Right atrium auricular region (tissue), 2 donors: ENCODE measurements around the gene ZGPAT. TPM values are rescaled to one million over a fixed set of nuclear protein-coding genes. Genes with fewer than 3 reads are reported as not detected.
"Not testable (repeated sequence)": the region's sequence is repeated elsewhere in the genome, so short reads cannot be mapped to it uniquely, and the experiment has no call there.

Source experiments
- DNase-seq: peaks from one replicate; pipeline ENCODE4 v3.0.0-alpha.2; 2019; ENCODE audit warnings: low spot score
- H3K27ac ChIP-seq, 2 donors: fragments of 200-600 bp; sonication (generic); 1 replicate in 1 of 2; 2 replicates in 1 of 2; pipeline ENCODE4 v1.5.1; 2016 to 2019
- H3K27me3 ChIP-seq, 2 donors: fragments of 200-600 bp; sonication (generic); one replicate each; pipeline versions ENCODE4 v1.5.1 to v1.6.0; 2017 to 2019
- H3K36me3 ChIP-seq: fragments of 200-600 bp; sonication (generic); one replicate; pipeline ENCODE4 v1.5.1; 2016
- H3K4me1 ChIP-seq, 2 donors: fragments of 200-600 bp; sonication (generic); one replicate each; pipeline versions ENCODE4 v1.5.1 to v1.6.0; 2017 to 2019
- H3K4me3 ChIP-seq, 2 donors: fragments of 200-600 bp; sonication (generic); 1 replicate in 1 of 2; 2 replicates in 1 of 2; pipeline ENCODE4 v1.5.1; 2017 to 2019; ENCODE audit warnings: mild to moderate bottlenecking in 1 of 2, moderate library complexity in 1 of 2
- H3K9me3 ChIP-seq, 2 donors: fragments of 200-600 bp; sonication (generic); one replicate each; pipeline ENCODE4 v1.5.1; 2019
- total RNA-seq, 2 donors: library from RNA; depleted of rRNA; stranded (reverse); fragments of >200 nt; gene quantifications; one replicate each; pipeline ENCODE4 v1.1.0, GENCODE V29; 2016
- TF ChIP-seq, protein P1 (sequence below), 2 donors: fragments of 200-600 bp; sonication (generic); IDR thresholded peaks; one replicate each; pipeline ENCODE4 v1.5.1; 2019; ENCODE audit warnings: antibody characterized with exemption in 2 of 2

Gene ZGPAT
- total RNA-seq, 2 donors from 2014 or later, result 11.9 to 15.1 TPM

DNA sequence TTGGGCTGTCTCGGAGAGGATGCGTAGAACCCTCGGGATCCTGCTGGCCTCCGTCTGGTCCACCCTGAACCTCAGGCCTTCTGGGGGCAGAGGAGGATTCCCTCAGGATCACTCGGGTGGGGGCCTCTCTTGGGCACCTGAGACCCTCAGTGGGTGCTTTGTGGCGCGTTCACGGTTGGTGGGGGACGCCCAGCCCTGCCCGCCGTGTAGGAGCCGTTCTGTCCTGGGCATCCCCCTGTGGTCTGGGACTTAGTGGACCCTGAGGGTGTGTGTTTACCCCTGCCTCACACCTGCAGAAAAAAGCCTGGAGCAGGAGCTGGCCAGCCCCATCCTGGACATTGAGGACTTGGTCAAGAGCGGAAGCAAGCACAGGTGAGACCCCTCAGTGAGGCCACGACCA lies 42.1 kb upstream of the ZGPAT start:
- no peak overlapping the region for H3K4me3 ChIP-seq
- no peak overlapping the region for H3K27ac ChIP-seq
- H3K36me3 ChIP-seq, result peaks cover 47% of the 10 kb centered on the region
- DNase-seq, result no peak
- H3K9me3 ChIP-seq, result no peaks in the 10 kb centered on the region
- TF ChIP-seq, protein P1, sequence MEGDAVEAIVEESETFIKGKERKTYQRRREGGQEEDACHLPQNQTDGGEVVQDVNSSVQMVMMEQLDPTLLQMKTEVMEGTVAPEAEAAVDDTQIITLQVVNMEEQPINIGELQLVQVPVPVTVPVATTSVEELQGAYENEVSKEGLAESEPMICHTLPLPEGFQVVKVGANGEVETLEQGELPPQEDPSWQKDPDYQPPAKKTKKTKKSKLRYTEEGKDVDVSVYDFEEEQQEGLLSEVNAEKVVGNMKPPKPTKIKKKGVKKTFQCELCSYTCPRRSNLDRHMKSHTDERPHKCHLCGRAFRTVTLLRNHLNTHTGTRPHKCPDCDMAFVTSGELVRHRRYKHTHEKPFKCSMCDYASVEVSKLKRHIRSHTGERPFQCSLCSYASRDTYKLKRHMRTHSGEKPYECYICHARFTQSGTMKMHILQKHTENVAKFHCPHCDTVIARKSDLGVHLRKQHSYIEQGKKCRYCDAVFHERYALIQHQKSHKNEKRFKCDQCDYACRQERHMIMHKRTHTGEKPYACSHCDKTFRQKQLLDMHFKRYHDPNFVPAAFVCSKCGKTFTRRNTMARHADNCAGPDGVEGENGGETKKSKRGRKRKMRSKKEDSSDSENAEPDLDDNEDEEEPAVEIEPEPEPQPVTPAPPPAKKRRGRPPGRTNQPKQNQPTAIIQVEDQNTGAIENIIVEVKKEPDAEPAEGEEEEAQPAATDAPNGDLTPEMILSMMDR (IDR thresholded peaks at IDR 0.05), result no peak
- no peaks in the 10 kb centered on the region for H3K27me3 ChIP-seq
- H3K4me1 ChIP-seq, result no peaks in the 10 kb centered on the region

DNA sequence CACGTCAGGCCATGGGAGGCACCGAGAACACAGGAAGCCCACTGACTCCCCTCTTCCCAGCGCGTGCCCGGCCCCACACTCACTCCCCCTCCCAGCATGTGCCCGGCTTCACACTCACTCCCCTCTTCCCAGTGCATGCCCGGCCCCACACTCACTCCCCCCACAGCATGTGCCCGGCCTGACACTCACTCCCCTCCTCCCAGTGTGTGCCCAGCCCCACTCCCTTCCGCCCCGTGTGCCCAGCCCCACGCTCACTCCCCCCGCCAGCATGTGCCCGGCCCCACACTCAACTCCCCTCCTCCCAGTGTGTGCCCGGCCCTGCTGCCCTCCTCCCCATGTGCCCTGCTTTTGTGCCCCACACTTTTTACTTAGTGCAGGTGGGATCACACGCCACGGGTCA lies 40.0 kb upstream of the ZGPAT start:
- TF ChIP-seq, protein P1 (IDR thresholded peaks at IDR 0.05), result no peak
- no peaks in the 10 kb centered on the region for H3K9me3 ChIP-seq
- no peak overlapping the region for H3K4me3 ChIP-seq
- H3K27me3 ChIP-seq, result no peaks in the 10 kb centered on the region
- peaks cover 30% of the 10 kb centered on the region for H3K36me3 ChIP-seq
- DNase-seq, result no peak
- H3K27ac ChIP-seq, result no peak overlapping the region
- no peaks in the 10 kb centered on the region for H3K4me1 ChIP-seq

DNA sequence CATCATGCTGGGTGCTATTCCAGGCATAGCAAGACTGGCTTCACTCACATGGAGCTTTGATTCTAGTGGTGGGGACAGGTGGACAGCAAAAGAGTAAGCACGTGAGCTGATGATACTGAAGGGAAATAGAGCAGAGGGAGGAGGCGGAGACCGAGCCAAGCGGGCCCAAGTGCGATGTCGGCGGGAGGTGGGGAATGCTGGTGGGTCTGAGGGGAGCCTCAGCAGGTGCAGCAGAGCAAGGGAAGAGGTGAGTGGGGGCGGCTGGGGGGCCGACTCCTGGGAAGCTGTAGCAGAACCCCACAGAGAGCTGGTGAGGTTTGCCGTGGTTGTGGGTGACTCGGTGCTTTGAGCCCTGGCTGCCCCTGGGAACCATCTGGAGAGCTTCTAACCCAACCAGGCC lies 39.5 kb upstream of the ZGPAT start:
- H3K36me3 ChIP-seq, result peaks cover 25% of the 10 kb centered on the region
- no peak overlapping the region for H3K4me3 ChIP-seq
- H3K4me1 ChIP-seq, result no peaks in the 10 kb centered on the region
- TF ChIP-seq, protein P1 (IDR thresholded peaks at IDR 0.05), result no peak
- no peak for DNase-seq
- no peaks in the 10 kb centered on the region for H3K9me3 ChIP-seq
- H3K27ac ChIP-seq, result no peak overlapping the region
- H3K27me3 ChIP-seq, result no peaks in the 10 kb centered on the region

DNA sequence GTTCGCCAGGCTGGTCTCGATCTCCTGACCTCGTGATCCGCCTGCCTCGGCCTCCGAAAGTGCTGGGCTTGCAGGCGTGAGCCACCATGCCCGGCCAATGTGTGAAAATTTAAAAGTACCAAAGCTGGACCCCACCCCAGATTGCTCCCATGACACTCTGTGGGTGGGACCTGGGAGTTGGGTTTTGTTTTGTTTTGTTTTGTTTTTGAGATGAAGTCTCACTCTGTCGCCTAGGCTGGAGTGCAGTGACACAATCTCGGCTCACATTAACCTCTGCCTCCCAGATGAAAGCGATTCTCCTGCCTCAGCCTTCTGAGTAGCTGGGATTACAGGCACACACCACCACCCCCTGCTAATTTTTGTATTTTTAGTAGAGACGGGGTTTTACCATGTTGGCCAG lies 36.1 kb upstream of the ZGPAT start:
- not testable (repeated sequence) for DNase-seq, H3K9me3 ChIP-seq, H3K4me1 ChIP-seq, H3K4me3 ChIP-seq, H3K27ac ChIP-seq, H3K27me3 ChIP-seq
- peaks cover 35% of the 10 kb centered on the region for H3K36me3 ChIP-seq

DNA sequence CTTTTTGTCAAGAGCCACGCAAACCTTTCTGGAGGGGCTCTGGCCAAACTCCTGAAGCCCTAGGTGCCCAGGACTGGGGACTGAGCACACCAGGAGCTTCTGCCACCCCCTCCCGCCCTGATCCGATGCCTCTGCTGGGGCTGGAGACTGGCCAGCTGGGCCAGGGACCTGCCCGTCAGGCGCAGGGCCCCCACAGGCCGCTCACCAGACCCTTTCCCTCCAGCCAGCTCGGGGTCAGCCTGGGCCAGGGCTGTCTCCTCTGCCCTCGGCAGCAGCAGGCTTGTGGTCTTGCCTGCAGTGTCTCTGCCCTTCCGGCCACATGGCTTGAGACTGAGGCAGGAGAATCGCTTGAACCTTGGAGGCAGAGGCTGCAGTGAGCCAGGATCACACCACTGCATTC lies 35.2 kb upstream of the ZGPAT start:
- no peak for DNase-seq
- TF ChIP-seq, protein P1 (IDR thresholded peaks at IDR 0.05), result no peak
- H3K9me3 ChIP-seq, result no peaks in the 10 kb centered on the region
- no peaks in the 10 kb centered on the region for H3K27me3 ChIP-seq
- peaks cover 27% of the 10 kb centered on the region for H3K36me3 ChIP-seq
- H3K27ac ChIP-seq, result no peak overlapping the region
- H3K4me3 ChIP-seq, result no peak overlapping the region
- H3K4me1 ChIP-seq, result no peaks in the 10 kb centered on the region

DNA sequence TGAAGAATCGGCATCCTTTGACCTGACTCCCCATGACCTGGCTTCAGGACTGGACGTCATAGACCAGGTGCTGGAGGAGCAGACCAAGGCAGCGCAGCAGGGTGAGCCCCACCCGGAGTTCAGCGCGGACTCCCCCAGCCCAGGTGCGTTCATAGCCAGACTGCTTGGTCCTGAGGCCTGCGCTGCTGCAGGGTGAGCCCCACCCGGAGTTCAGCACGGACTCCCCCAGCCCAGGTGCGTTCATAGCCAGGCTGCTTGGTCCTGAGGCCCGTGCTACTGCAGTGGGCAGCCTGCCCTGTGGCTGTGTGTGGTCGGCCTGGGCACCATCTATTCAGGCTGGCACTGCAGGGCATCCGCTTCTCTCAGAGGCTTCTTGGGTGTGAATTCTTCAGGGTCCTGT lies 33.9 kb upstream of the ZGPAT start:
- Histone ChIP-seq H3K27me3 (no peaks in the 10 kb centered on the region), H3K27ac (no peak overlapping the region), H3K4me3 (no peak overlapping the region), H3K9me3 (no peaks in the 10 kb centered on the region), H3K36me3 (peaks cover 20% of the 10 kb centered on the region), H3K4me1 (no peaks in the 10 kb centered on the region)
- TF ChIP-seq, protein P1 (IDR thresholded peaks at IDR 0.05), result no peak
- no peak for DNase-seq
